ENCODE measurements around the gene FUT2.

FUT2 gene

DNA sequence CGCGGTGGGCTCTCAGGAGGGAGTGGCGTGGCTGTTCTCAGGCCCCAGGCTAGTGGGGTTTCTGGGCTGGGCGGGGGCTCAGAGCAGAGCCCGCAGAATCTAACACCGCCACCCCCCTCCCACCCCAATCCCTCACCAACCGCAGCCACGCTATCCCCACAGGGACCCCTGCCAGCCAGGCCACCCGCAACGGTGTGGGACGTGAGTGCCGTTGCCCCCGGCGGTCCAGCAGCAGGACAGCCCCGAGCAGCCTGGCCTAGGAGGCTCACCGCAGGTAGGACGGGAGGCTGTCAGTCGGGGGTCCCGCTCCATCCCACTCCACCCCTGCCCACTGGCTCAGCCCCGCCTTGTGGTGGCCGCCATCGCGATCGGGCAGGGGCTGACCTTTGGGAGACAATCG, 22.8 kb upstream of the FUT2 start, which contains the start of gene NTN5:
Gene NTN5 (minus strand): TSS at position 24 of the 400 bp plus-strand sequence. CDS start 2,031 bp downstream, outside the sequence.
- no peak within 1 kb of the TSS for H3K27ac ChIP-seq (ENCODE audit: low read depth, low read length, poor library complexity, severe bottlenecking)
- no peaks in the 10 kb centered on the region for H3K36me3 ChIP-seq (ENCODE audit: insufficient read depth, low read length)
- H3K9me3 ChIP-seq (ENCODE audit: low read length): no peaks in the 10 kb centered on the region
- no peaks in the 10 kb centered on the region for H3K9me2 ChIP-seq (ENCODE audit: low read depth, low read length)
- peaks cover 6% of the 10 kb centered on the region for H3K4me1 ChIP-seq (ENCODE audit: insufficient read depth, low read length, severe bottlenecking)
- H3K79me2 ChIP-seq (ENCODE audit: insufficient read depth, low read length): no peaks in the 10 kb centered on the region
- no peak within 1 kb of the TSS for H2AFZ ChIP-seq (ENCODE audit: low read length)
- no peak within 1 kb of the TSS for H3K9ac ChIP-seq (ENCODE audit: low read length)
- 0 out of 2 replicates have a peak, but pooled peaks cover 5% of the 10 kb centered on the region for H3K27me3 ChIP-seq (ENCODE audit: insufficient read depth, low read length)
- no peak for TF ChIP-seq EZH2 (IDR thresholded peaks at IDR 0.05; ENCODE audit: borderline replicate concordance, low read length)
- TF ChIP-seq, protein P1, sequence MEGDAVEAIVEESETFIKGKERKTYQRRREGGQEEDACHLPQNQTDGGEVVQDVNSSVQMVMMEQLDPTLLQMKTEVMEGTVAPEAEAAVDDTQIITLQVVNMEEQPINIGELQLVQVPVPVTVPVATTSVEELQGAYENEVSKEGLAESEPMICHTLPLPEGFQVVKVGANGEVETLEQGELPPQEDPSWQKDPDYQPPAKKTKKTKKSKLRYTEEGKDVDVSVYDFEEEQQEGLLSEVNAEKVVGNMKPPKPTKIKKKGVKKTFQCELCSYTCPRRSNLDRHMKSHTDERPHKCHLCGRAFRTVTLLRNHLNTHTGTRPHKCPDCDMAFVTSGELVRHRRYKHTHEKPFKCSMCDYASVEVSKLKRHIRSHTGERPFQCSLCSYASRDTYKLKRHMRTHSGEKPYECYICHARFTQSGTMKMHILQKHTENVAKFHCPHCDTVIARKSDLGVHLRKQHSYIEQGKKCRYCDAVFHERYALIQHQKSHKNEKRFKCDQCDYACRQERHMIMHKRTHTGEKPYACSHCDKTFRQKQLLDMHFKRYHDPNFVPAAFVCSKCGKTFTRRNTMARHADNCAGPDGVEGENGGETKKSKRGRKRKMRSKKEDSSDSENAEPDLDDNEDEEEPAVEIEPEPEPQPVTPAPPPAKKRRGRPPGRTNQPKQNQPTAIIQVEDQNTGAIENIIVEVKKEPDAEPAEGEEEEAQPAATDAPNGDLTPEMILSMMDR (IDR thresholded peaks at IDR 0.05; ENCODE audit: low read length): no peak
- H3K4me2 ChIP-seq (ENCODE audit: low read length): no peak within 1 kb of the TSS
- no peak within 1 kb of the TSS for H3K4me3 ChIP-seq (ENCODE audit: low read depth, low read length, poor library complexity, severe bottlenecking)
- H4K20me1 ChIP-seq (ENCODE audit: insufficient read depth, low read length): no peaks in the 10 kb centered on the region
- H3F3A ChIP-seq (ENCODE audit: insufficient read depth, low read length): no peaks in the 10 kb centered on the region

DNA sequence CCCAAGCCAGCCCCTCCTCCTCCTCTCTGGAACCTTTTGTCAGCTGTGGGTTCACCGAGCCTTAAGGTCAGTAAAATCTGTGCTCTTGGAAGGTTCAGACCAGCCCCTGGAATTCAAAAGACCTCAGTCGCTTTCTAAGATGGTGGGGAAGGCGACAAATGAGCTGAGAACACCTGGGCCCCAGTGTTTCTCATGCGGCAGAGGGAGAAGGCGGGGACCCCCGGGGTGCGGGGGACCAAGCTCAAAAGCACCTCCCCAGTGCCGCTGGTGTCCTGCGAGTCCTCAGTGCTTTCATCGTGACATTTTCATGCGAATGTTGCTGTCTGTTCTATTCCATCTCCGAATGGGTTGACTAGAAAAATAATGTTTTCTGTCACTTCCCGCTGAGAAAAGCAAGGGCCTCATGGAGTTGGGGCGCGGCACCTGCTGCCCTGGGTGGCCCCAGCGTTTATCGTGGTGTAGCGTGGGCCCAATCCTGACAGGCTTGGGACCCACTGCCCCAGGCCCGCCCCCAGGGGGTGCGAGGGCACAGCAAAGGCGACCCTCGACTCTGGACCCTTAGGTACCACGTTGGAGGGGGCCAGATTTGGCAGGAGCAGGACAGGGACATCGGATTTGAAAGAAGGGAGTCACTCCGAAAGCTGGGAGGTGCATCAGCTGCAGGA, 22.2 kb upstream of the FUT2 start:
- H3F3A ChIP-seq (ENCODE audit: insufficient read depth, low read length): no peaks in the 10 kb centered on the region
- H3K9me3 ChIP-seq (ENCODE audit: low read length): no peaks in the 10 kb centered on the region
- H3K9me2 ChIP-seq (ENCODE audit: low read depth, low read length): no peaks in the 10 kb centered on the region
- H3K79me2 ChIP-seq (ENCODE audit: insufficient read depth, low read length): no peaks in the 10 kb centered on the region
- H3K4me3 ChIP-seq (ENCODE audit: low read depth, low read length, poor library complexity, severe bottlenecking): no peak overlapping the region
- 0 out of 2 replicates have a peak, but pooled peaks cover 5% of the 10 kb centered on the region for H3K27me3 ChIP-seq (ENCODE audit: insufficient read depth, low read length)
- H3K27ac ChIP-seq (ENCODE audit: low read depth, low read length, poor library complexity, severe bottlenecking): no peak overlapping the region
- H3K4me1 ChIP-seq (ENCODE audit: insufficient read depth, low read length, severe bottlenecking): peaks cover 6% of the 10 kb centered on the region
- no peak overlapping the region for H3K4me2 ChIP-seq (ENCODE audit: low read length)
- no peaks in the 10 kb centered on the region for H3K36me3 ChIP-seq (ENCODE audit: insufficient read depth, low read length)
- TF ChIP-seq EZH2 (IDR thresholded peaks at IDR 0.05; ENCODE audit: borderline replicate concordance, low read length): no peak
- TF ChIP-seq, protein P1 (IDR thresholded peaks at IDR 0.05; ENCODE audit: low read length): no peak
- H3K9ac ChIP-seq (ENCODE audit: low read length): no peak overlapping the region
- no peak overlapping the region for H2AFZ ChIP-seq (ENCODE audit: low read length)
- H4K20me1 ChIP-seq (ENCODE audit: insufficient read depth, low read length): no peaks in the 10 kb centered on the region

DNA sequence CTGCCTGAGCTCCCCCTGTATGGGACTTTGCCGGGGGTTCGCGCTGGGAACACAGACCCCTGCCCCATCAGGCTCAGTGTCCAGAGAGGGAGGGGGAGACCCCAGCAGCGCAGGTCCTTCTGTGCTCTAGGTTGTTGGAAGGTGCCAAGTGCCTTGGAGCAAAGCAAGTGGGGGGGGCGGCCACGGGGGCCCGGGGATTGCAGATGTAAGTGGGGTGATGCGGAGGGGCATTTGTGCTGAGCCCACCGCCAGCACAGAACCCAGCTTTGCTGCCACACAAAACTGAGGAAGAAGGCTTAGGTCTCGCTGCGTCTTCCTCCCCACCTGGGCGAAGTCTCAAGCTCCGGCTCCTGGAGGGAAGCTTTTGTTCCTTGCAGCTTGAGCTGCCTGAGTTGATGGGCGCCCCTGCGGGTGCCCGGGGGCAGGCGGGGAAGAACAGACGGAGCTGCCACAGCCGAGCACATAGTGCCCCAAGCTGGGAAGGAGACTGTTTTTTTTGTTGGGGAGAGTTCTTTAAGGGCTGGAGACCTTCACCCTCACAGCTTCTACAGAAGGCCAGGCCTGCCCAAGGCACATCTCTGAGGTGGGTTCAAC, 21.5 kb upstream of the FUT2 start:
- no peak overlapping the region for H3K9ac ChIP-seq (ENCODE audit: low read length)
- no peaks in the 10 kb centered on the region for H3K36me3 ChIP-seq (ENCODE audit: insufficient read depth, low read length)
- H3K27ac ChIP-seq (ENCODE audit: low read depth, low read length, poor library complexity, severe bottlenecking): no peak overlapping the region
- H3K79me2 ChIP-seq (ENCODE audit: insufficient read depth, low read length): no peaks in the 10 kb centered on the region
- H3K4me3 ChIP-seq (ENCODE audit: low read depth, low read length, poor library complexity, severe bottlenecking): no peak overlapping the region
- 0 out of 2 replicates have a peak, but pooled peaks cover 5% of the 10 kb centered on the region for H3K27me3 ChIP-seq (ENCODE audit: insufficient read depth, low read length)
- TF ChIP-seq, protein P1 (IDR thresholded peaks at IDR 0.05; ENCODE audit: low read length): no peak
- TF ChIP-seq EZH2 (IDR thresholded peaks at IDR 0.05; ENCODE audit: borderline replicate concordance, low read length): no peak
- no peaks in the 10 kb centered on the region for H4K20me1 ChIP-seq (ENCODE audit: insufficient read depth, low read length)
- no peak overlapping the region for H2AFZ ChIP-seq (ENCODE audit: low read length)
- H3K9me2 ChIP-seq (ENCODE audit: low read depth, low read length): no peaks in the 10 kb centered on the region
- H3K4me1 ChIP-seq (ENCODE audit: insufficient read depth, low read length, severe bottlenecking): peaks cover 6% of the 10 kb centered on the region
- no peaks in the 10 kb centered on the region for H3F3A ChIP-seq (ENCODE audit: insufficient read depth, low read length)
- no peaks in the 10 kb centered on the region for H3K9me3 ChIP-seq (ENCODE audit: low read length)
- no peak overlapping the region for H3K4me2 ChIP-seq (ENCODE audit: low read length)

Data from OCI-LY1 (cell line).